ENCODE results near the gene FAM227A.

DNA sequence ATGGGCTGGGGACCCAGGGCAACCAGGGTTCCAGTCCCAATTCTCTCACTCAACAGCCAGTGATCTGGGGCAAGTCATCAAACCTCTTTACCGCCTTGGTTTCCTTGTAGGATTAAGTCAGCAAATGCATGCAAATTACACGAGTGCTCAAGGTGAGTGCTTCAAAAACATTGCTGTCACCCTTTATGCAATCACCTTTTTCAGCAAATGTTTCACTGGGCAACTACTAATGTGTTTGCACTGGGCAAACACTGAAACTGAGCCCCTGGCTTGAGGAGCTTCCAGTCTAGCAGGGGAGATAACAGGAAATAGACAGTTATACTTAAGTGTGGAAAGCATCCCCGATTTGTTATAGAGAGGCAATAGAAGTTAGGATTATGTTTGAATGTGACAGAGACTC lies 48.5 kb downstream of the FAM227A start:
- TF ChIP-seq, protein P1, sequence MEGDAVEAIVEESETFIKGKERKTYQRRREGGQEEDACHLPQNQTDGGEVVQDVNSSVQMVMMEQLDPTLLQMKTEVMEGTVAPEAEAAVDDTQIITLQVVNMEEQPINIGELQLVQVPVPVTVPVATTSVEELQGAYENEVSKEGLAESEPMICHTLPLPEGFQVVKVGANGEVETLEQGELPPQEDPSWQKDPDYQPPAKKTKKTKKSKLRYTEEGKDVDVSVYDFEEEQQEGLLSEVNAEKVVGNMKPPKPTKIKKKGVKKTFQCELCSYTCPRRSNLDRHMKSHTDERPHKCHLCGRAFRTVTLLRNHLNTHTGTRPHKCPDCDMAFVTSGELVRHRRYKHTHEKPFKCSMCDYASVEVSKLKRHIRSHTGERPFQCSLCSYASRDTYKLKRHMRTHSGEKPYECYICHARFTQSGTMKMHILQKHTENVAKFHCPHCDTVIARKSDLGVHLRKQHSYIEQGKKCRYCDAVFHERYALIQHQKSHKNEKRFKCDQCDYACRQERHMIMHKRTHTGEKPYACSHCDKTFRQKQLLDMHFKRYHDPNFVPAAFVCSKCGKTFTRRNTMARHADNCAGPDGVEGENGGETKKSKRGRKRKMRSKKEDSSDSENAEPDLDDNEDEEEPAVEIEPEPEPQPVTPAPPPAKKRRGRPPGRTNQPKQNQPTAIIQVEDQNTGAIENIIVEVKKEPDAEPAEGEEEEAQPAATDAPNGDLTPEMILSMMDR (conservative IDR thresholded peaks at IDR 0.05; ENCODE audit: low read length): no peak
- TF ChIP-seq EZH2phosphoT487 (IDR thresholded peaks at IDR 0.05; ENCODE audit: borderline replicate concordance): no peak

Measured in Loucy (cell line).